Left lung (tissue), 10 donors: ENCODE measurements around the gene ATP4B. TPM values are rescaled to one million over a fixed set of nuclear protein-coding genes. Genes with fewer than 3 reads are reported as not detected.

ENCODE experiments used
- ATAC-seq: fragments of 200-7000 bp; cut with Tn5 transposase; one replicate; pipeline ENCODE4 v1.9.1; 2020; ENCODE audit warnings: moderate library complexity
- DNase-seq, 4 donors: peaks; one replicate each; pipeline ENCODE4 v3.0.0-alpha.2; 2013 to 2020
- H3K27ac ChIP-seq, 2 donors: fragments of 200-600 bp; sonication (generic) in 1 of 2; one replicate each; pipeline versions ENCODE4 v1.5.0 to v1.8.0; 2020 to 2021
- H3K27me3 ChIP-seq, 2 donors: fragments of 200-600 bp; sonication (generic) in 1 of 2; one replicate each; pipeline versions ENCODE4 v1.5.0 to v1.8.0; 2020 to 2021
- H3K36me3 ChIP-seq, 2 donors: fragments of 200-600 bp; sonication (generic) in 1 of 2; one replicate each; pipeline versions ENCODE4 v1.5.0 to v1.8.0; 2020 to 2021
- H3K4me1 ChIP-seq, 2 donors: fragments of 200-600 bp; one replicate each; pipeline ENCODE4 v1.8.0; 2021
- H3K4me3 ChIP-seq, 2 donors: fragments of 200-600 bp; sonication (generic) in 1 of 2; one replicate each; pipeline versions ENCODE4 v1.5.0 to v1.8.0; 2020 to 2021; ENCODE audit warnings: mild to moderate bottlenecking in 1 of 2
- H3K9me3 ChIP-seq, 2 donors: fragments of 200-600 bp; sonication (generic) in 1 of 2; one replicate each; pipeline versions ENCODE4 v1.5.0 to v1.8.0; 2020 to 2021
- CTCF ChIP-seq, 2 donors: fragments of 200-600 bp; sonication (generic) in 1 of 2; IDR thresholded peaks; one replicate each; pipeline versions ENCODE4 v1.5.0 to v1.8.0; 2021; ENCODE audit warnings: antibody characterized with exemption in 2 of 2
- intact Hi-C, 2 donors: fragments of 100-400 bp; cut with DNase I; formaldehyde crosslinking; loops; one replicate each; pipeline versions ENCODE4 v1.11.2 to v1.14.2; 2022
- polyA plus RNA-seq, 6 donors: library from polyadenylated mRNA; unstranded; fragments of 120-200 nt; gene quantifications; one replicate each; pipeline ENCODE4 v1.2.1, GENCODE V29; 2013; ENCODE audit not compliant: insufficient read length in 6 of 6
- total RNA-seq, 2 donors: library from RNA; stranded (reverse); fragmentation: NEBNext Ultra II Directional; extraction: Animal tissue kit (Norgen Biotek cat#: 25700); gene quantifications; one replicate each; pipeline ENCODE4 v1.2.1, GENCODE V29; 2021
- donor health status: DM: no; HTN: yes; CAD: no.
- donor health status: DM: no; HTN: no; CAD: no.

ATP4B gene
- total and polyA plus RNA-seq, 8 donors, result 0.28 to 0.58 (median 0.41) TPM; not detected in 5

GRCh38 chr13:113666951-113667701, 9.1 kb upstream of the ATP4B start, which contains the start of gene GRK1:
TSS of gene GRK1 (plus strand) at chr13:113667219. CDS start at chr13:113667387, 168 bp downstream.
- ATAC-seq, result no peak
- no peak within 1 kb of the TSS for H3K4me3 ChIP-seq
- no peaks in the 10 kb centered on the region for H3K27me3 ChIP-seq
- H3K36me3 ChIP-seq, result no peaks in the 10 kb centered on the region
- intact Hi-C loops, result no loop called here
- no peaks in the 10 kb centered on the region for H3K4me1 ChIP-seq
- peaks cover 0 to 3% of the 10 kb centered on the region in 2 donors for H3K9me3 ChIP-seq
- H3K27ac ChIP-seq, result no peak within 1 kb of the TSS
- DNase-seq, result peak in 3 of 4 donors; percentile 26 to 78 (median 41)
- TF ChIP-seq CTCF (IDR thresholded peaks at IDR 0.05), result no peak

- Histone ChIP-seq H3K9me3 (peaks cover 0 to 12% of the 10 kb centered on the region in 2 donors), H3K4me1 (no peaks in the 10 kb centered on the region), H3K27me3 (no peaks in the 10 kb centered on the region), H3K27ac (no peak overlapping the region), H3K4me3 (no peak overlapping the region), H3K36me3 (no peaks in the 10 kb centered on the region)
- intact Hi-C loops, result no loop called here
- ATAC-seq, result no peak
- TF ChIP-seq CTCF (IDR thresholded peaks at IDR 0.05), result no peak
- peak in 1 of 4 donors; percentile 13 for DNase-seq
Measured at GRCh38 chr13:113666329-113666670, 8.3 kb upstream of the ATP4B start.

GRCh38 chr13:113665597-113666328, 7.8 kb upstream of the ATP4B start:
- ATAC-seq, result no peak
- Histone ChIP-seq H3K4me1 (no peaks in the 10 kb centered on the region), H3K27me3 (no peaks in the 10 kb centered on the region), H3K4me3 (no peak overlapping the region), H3K27ac (no peak overlapping the region), H3K9me3 (peaks cover 0 to 17% of the 10 kb centered on the region in 2 donors), H3K36me3 (no peaks in the 10 kb centered on the region)
- no peak for TF ChIP-seq CTCF (IDR thresholded peaks at IDR 0.05)
- intact Hi-C loops, result no loop called here
- peak in 1 of 4 donors; percentile 18 for DNase-seq

GRCh38 chr13:113664751-113665596, 7.0 kb upstream of the ATP4B start:
- intact Hi-C loops, result no loop called here
- no peaks in the 10 kb centered on the region for H3K27me3 ChIP-seq
- ATAC-seq (peak; percentile 11), DNase-seq (peak in 2 of 4 donors; percentile 20 to 69)
- H3K9me3 ChIP-seq, result peaks cover 0 to 22% of the 10 kb centered on the region in 2 donors
- H3K36me3 ChIP-seq, result no peaks in the 10 kb centered on the region
- no peak overlapping the region for H3K27ac ChIP-seq
- no peaks in the 10 kb centered on the region for H3K4me1 ChIP-seq
- H3K4me3 ChIP-seq, result no peak overlapping the region
- no peak for TF ChIP-seq CTCF (IDR thresholded peaks at IDR 0.05)
